MM.1S (cell line): ENCODE data around the gene NUSAP1.
"Not testable (repeated sequence)": the region's sequence is repeated elsewhere in the genome, so short reads cannot be mapped to it uniquely, and the experiment has no call there.

Source experiments
- CTCF ChIP-seq: fragments of 300-600 bp; sonication (generic); IDR thresholded peaks from 2 replicates; pipeline ENCODE4 v1.5.1; 2016; ENCODE audit warnings: antibody characterized with exemption, low read length, mixed read lengths
- EZH2 ChIP-seq: fragments of 300-600 bp; sonication (generic); optimal IDR thresholded peaks from 2 replicates; pipeline ENCODE3; 2017; ENCODE audit warnings: low read depth, mild to moderate bottlenecking, antibody characterized with exemption, low read length, mixed read lengths
- EZH2phosphoT487 ChIP-seq: fragments of 300-600 bp; sonication (generic); IDR thresholded peaks from 2 replicates; pipeline ENCODE4 v1.6.1; 2018; ENCODE audit warnings: antibody characterized with exemption, low read length

GRCh38 chr15:41301139-41301538, 31.5 kb upstream of the NUSAP1 start:
- not testable (repeated sequence) for TF ChIP-seq CTCF, EZH2, EZH2phosphoT487
